Nasal cavity respiratory epithelium epithelial cell of viscerocranial mucosa (primary cell): ENCODE measurements around the gene CPLX1. TPM values are rescaled to one million over a fixed set of nuclear protein-coding genes. Genes with fewer than 3 reads are reported as not detected.

Experiments
- total RNA-seq: library from RNA; depleted of rRNA; stranded (reverse); fragments of >200 nt; gene quantifications from 2 replicates; pipeline ENCODE4 v1.2.3, GENCODE V29; 2014

Gene CPLX1
- total RNA-seq, result 0.21 TPM in 1 of 2 replicates, not detected in the other

DNA sequence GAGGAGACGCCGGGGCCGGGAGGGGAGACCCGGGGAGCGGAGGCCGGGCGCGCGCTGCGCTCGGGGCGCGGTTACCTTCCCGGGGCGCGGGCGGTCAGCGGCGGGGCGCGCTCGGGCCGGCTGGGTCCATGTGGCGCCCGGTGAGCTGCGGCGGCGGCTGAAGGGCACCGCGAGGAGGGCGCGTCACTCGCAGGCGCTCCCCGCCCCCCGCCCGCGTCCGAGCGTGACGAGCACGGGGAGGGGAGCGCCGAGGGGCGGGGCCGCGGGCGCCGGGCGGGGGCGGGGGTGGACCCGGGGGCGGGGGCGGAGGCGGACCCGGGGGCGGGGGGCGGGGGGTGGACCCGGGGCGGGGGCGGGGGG, at the start of gene CPLX1:
CPLX1 (minus strand) TSS at position 159 of the 360 bp plus-strand sequence. CDS start 1,607 bp downstream, outside the sequence.

Other genes with a start within 250 kb of the CPLX1 start
- gene TMEM271, start 249.8 kb downstream of the CPLX1 start, total RNA-seq, result not detected in 2 replicates
- gene PDE6B, start 200.6 kb downstream of the CPLX1 start, total RNA-seq, result 0.64 and 1.0 TPM in 2 replicates
- gene ATP5ME, start 151.9 kb downstream of the CPLX1 start, total RNA-seq, result 102 and 146 TPM in 2 replicates
- 4.1 and 7.8 TPM in 2 replicates for gene MYL5, start 151.6 kb downstream of the CPLX1 start, total RNA-seq
- gene SLC49A3, start 137.0 kb downstream of the CPLX1 start, total RNA-seq, result 0.34 and 1.4 TPM in 2 replicates
- 27.7 and 71.0 TPM in 2 replicates for gene PCGF3, start 120.3 kb downstream of the CPLX1 start, total RNA-seq
- 67.0 and 91.8 TPM in 2 replicates for gene GAK, start 106.2 kb upstream of the CPLX1 start, total RNA-seq
- 6.5 and 14.5 TPM in 2 replicates for gene TMEM175, start 106.3 kb upstream of the CPLX1 start, total RNA-seq
- 19.1 and 37.9 TPM in 2 replicates for gene DGKQ, start 147.4 kb upstream of the CPLX1 start, total RNA-seq
- 2.4 and 26.3 TPM in 2 replicates for gene IDUA, start 160.9 kb upstream of the CPLX1 start, total RNA-seq
- gene SLC26A1, start 167.3 kb upstream of the CPLX1 start, total RNA-seq, result under 0.01 and 0.07 TPM in 2 replicates
- 15.0 and 25.3 TPM in 2 replicates for gene FGFRL1, start 185.5 kb upstream of the CPLX1 start, total RNA-seq